ENCODE measurements around the gene LRIG3.

DNA sequence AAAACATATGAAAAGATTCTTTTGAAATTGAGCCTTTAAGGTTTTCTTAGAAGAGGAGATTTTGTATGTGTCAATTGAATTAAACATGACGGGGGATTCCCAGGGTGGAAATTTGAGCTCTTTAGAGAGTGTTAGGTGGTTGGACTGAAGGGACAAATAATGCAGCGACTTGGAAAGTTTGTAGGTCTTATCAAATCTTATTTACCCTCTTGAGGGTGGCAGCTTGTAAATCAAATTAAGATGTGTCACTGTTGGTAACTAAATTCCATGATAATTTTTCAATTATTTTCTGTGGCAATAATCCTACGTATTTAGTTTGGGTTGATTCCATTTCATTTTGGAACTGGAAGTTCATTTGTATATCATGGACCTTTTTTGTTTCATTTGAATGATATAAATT, 33.7 kb upstream of the LRIG3 start:
- no peak for TF ChIP-seq SIN3A (IDR thresholded peaks at IDR 0.05; ENCODE audit: borderline replicate concordance in 2 of 2, control insufficient read depth in 1 of 2, low read depth in 2 of 2, low read length in 2 of 2)
- TF ChIP-seq JUND (IDR thresholded peaks at IDR 0.05; ENCODE audit: borderline replicate concordance, low read depth, low read length), result no peak
- TF ChIP-seq JUND (tag; IDR thresholded peaks at IDR 0.05; ENCODE audit: borderline replicate concordance, low read depth, low read length), result no peak
- TF ChIP-seq, protein P1, sequence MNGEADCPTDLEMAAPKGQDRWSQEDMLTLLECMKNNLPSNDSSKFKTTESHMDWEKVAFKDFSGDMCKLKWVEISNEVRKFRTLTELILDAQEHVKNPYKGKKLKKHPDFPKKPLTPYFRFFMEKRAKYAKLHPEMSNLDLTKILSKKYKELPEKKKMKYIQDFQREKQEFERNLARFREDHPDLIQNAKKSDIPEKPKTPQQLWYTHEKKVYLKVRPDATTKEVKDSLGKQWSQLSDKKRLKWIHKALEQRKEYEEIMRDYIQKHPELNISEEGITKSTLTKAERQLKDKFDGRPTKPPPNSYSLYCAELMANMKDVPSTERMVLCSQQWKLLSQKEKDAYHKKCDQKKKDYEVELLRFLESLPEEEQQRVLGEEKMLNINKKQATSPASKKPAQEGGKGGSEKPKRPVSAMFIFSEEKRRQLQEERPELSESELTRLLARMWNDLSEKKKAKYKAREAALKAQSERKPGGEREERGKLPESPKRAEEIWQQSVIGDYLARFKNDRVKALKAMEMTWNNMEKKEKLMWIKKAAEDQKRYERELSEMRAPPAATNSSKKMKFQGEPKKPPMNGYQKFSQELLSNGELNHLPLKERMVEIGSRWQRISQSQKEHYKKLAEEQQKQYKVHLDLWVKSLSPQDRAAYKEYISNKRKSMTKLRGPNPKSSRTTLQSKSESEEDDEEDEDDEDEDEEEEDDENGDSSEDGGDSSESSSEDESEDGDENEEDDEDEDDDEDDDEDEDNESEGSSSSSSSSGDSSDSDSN (IDR thresholded peaks at IDR 0.05; ENCODE audit: borderline replicate concordance in 1 of 2, low read depth in 2 of 2, low read length in 2 of 2), result no peak
- TF ChIP-seq, protein P2, sequence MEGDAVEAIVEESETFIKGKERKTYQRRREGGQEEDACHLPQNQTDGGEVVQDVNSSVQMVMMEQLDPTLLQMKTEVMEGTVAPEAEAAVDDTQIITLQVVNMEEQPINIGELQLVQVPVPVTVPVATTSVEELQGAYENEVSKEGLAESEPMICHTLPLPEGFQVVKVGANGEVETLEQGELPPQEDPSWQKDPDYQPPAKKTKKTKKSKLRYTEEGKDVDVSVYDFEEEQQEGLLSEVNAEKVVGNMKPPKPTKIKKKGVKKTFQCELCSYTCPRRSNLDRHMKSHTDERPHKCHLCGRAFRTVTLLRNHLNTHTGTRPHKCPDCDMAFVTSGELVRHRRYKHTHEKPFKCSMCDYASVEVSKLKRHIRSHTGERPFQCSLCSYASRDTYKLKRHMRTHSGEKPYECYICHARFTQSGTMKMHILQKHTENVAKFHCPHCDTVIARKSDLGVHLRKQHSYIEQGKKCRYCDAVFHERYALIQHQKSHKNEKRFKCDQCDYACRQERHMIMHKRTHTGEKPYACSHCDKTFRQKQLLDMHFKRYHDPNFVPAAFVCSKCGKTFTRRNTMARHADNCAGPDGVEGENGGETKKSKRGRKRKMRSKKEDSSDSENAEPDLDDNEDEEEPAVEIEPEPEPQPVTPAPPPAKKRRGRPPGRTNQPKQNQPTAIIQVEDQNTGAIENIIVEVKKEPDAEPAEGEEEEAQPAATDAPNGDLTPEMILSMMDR (IDR thresholded peaks at IDR 0.05 in 2 of 3, conservative IDR thresholded peaks at IDR 0.05 in 1 of 3; ENCODE audit: insufficient read depth in 2 of 3, low read depth in 1 of 3, low read length in 3 of 3), result no peak
- no peak for TF ChIP-seq EZH2 (IDR thresholded peaks at IDR 0.05; ENCODE audit: borderline replicate concordance, low read depth, low read length)
- TF ChIP-seq, protein P3, sequence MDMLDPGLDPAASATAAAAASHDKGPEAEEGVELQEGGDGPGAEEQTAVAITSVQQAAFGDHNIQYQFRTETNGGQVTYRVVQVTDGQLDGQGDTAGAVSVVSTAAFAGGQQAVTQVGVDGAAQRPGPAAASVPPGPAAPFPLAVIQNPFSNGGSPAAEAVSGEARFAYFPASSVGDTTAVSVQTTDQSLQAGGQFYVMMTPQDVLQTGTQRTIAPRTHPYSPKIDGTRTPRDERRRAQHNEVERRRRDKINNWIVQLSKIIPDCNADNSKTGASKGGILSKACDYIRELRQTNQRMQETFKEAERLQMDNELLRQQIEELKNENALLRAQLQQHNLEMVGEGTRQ (CRISPR knock-in tag; IDR thresholded peaks at IDR 0.05), result no peak
- no peak for TF ChIP-seq FOXJ3 (CRISPR knock-in tag; IDR thresholded peaks at IDR 0.05)
- TF ChIP-seq NBN (IDR thresholded peaks at IDR 0.05; ENCODE audit: low read depth), result no peak
- TF ChIP-seq SMC3 (conservative IDR thresholded peaks at IDR 0.05; ENCODE audit: insufficient read depth, low read depth, low read length), result no peak
- TF ChIP-seq FOXK2 (conservative IDR thresholded peaks at IDR 0.05 in 1 of 2, IDR thresholded peaks at IDR 0.05 in 1 of 2; ENCODE audit: low read depth in 2 of 2), result no peak
- TF ChIP-seq POLR2A (conservative IDR thresholded peaks at IDR 0.05), result no peak

Data from K562 (cell line).